Parathyroid adenoma (tissue), 2 donors: Measurements from ENCODE around the gene DOCK4.
"Not testable (repeated sequence)": the region's sequence is repeated elsewhere in the genome, so short reads cannot be mapped to it uniquely, and the experiment has no call there.

Experiments used
- H2AFZ ChIP-seq: fragments of 300-600 bp; sonication (generic); one replicate; pipeline ENCODE4 v1.7.0; 2017; ENCODE audit warnings: antibody characterized with exemption, mild to moderate bottlenecking
- H3K27ac ChIP-seq: fragments of 300-600 bp; sonication (generic); one replicate; pipeline ENCODE4 v1.7.0; 2017
- H3K27me3 ChIP-seq: fragments of 300-600 bp; sonication (generic); one replicate; pipeline ENCODE4 v1.7.0; 2017; ENCODE audit warnings: low read length; ENCODE audit not compliant: control insufficient read depth, insufficient read depth
- H3K36me3 ChIP-seq: fragments of 300-600 bp; sonication (generic); one replicate; pipeline ENCODE4 v1.7.0; 2017; ENCODE audit warnings: low read length; ENCODE audit not compliant: control insufficient read depth, insufficient read depth
- H3K4me1 ChIP-seq: fragments of 300-600 bp; sonication (generic); one replicate; pipeline ENCODE4 v1.7.0; 2017; ENCODE audit warnings: control low read depth
- H3K4me2 ChIP-seq: fragments of 300-600 bp; sonication (generic); one replicate; pipeline ENCODE4 v1.7.0; 2017; ENCODE audit warnings: low read length
- H3K4me3 ChIP-seq: fragments of 300-600 bp; sonication (generic); one replicate; pipeline ENCODE4 v1.7.0; 2017; ENCODE audit warnings: low read depth, low read length
- H3K79me2 ChIP-seq: fragments of 300-600 bp; sonication (generic); one replicate; pipeline ENCODE4 v1.7.0; 2017; ENCODE audit warnings: control low read depth
- H3K9ac ChIP-seq: fragments of 300-600 bp; sonication (generic); one replicate; pipeline ENCODE4 v1.7.0; 2017; ENCODE audit warnings: mild to moderate bottlenecking
- H3K9me3 ChIP-seq: fragments of 300-600 bp; sonication (generic); one replicate; pipeline ENCODE4 v1.7.0; 2017; ENCODE audit warnings: low read length; ENCODE audit not compliant: control insufficient read depth
- TF ChIP-seq, protein P1 (sequence below): fragments of 300-600 bp; sonication (generic); IDR thresholded peaks from one replicate; pipeline ENCODE4 v1.7.0; 2017; ENCODE audit warnings: antibody characterized with exemption, mild to moderate bottlenecking
- donor health status: primary hyperparathyroidism.

DOCK4 gene

DNA sequence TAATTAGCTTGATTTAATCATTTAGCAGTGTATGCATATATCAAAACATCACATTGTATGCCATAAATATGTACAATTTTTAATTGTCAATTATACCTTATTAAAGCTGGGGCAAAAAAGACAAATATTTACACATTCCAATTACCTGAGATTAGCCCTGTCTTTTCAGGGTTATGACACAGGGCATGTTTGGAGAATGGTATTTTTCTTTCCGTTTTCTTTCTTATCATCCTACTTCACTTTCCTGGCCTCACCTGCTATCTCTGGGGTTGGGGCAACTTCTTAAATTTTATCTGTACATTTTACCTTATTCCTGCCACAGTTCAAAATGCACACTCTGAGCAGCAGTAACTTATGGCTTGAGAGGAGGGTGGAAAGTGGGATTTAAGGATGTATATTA is 285.9 kb downstream of the DOCK4 start:
- Histone ChIP-seq H3K79me2 (no peaks in the 10 kb centered on the region), H3K27me3 (no peaks in the 10 kb centered on the region), H2AFZ (no peak overlapping the region), H3K4me3 (no peak overlapping the region), H3K9me3 (no peaks in the 10 kb centered on the region), H3K27ac (no peak overlapping the region), H3K9ac (no peak overlapping the region), H3K4me2 (no peak overlapping the region), H3K4me1 (no peaks in the 10 kb centered on the region), H3K36me3 (no peaks in the 10 kb centered on the region)
- TF ChIP-seq, protein P1, sequence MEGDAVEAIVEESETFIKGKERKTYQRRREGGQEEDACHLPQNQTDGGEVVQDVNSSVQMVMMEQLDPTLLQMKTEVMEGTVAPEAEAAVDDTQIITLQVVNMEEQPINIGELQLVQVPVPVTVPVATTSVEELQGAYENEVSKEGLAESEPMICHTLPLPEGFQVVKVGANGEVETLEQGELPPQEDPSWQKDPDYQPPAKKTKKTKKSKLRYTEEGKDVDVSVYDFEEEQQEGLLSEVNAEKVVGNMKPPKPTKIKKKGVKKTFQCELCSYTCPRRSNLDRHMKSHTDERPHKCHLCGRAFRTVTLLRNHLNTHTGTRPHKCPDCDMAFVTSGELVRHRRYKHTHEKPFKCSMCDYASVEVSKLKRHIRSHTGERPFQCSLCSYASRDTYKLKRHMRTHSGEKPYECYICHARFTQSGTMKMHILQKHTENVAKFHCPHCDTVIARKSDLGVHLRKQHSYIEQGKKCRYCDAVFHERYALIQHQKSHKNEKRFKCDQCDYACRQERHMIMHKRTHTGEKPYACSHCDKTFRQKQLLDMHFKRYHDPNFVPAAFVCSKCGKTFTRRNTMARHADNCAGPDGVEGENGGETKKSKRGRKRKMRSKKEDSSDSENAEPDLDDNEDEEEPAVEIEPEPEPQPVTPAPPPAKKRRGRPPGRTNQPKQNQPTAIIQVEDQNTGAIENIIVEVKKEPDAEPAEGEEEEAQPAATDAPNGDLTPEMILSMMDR = no peak

DNA sequence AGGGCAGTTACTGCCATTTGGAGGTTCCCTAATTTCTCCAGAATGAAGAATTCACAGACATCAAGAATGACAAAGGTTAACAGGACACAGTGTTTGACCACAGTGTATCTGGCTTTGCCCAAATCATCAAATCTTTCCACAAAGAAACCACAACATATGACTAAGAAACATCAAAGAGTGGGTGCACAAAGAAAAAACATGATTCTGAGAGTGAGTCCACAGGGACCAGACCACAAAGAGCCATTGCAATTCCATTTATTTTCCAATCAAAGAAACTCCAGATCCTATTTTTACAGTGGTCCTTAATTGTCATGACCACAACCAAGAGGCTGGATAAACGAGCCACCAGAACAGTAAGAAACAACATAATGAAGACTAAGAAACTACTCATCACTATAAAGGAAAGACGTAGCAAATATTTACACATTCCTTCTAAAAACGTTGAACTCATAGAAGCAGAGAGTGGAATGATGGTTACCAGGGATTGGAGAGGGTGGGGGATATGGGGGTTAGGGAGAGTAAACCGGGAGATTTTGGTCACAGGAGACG is 286.5 kb downstream of the DOCK4 start:
- TF ChIP-seq, protein P1 = no peak
- no peak overlapping the region for H3K27ac ChIP-seq

DNA sequence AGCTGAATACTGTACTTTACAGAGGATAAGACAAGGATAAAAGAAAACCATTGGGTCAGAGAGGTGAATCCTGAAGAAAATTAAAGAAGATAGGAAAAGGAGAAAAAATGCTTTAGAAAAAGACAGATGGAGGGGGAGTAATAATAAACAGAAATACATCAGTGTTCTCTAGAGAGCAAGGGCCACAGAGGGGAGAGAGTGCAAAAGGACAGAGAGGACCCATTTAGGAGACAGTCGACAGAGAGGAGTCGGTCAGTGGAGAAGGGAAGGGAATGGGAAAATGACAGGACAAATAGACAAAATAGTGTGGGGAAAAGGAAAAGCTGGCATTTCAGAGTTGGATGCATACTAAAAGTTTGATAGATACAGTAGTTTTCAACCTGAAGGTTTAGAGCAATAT is 287.0 kb downstream of the DOCK4 start:
- Histone ChIP-seq H3K9ac (no peak overlapping the region), H3K27me3 (no peaks in the 10 kb centered on the region), H3K27ac (no peak overlapping the region), H3K79me2 (no peaks in the 10 kb centered on the region), H3K4me1 (no peaks in the 10 kb centered on the region), H3K9me3 (no peaks in the 10 kb centered on the region), H3K4me2 (no peak overlapping the region), H3K4me3 (no peak overlapping the region), H3K36me3 (no peaks in the 10 kb centered on the region), H2AFZ (no peak overlapping the region)
- TF ChIP-seq, protein P1 = no peak

More for the DNA sequence above, 286.5 kb downstream of the DOCK4 start:
- Histone ChIP-seq H3K9me3 (no peaks in the 10 kb centered on the region), H3K79me2 (no peaks in the 10 kb centered on the region), H2AFZ (no peak overlapping the region), H3K4me2 (no peak overlapping the region), H3K4me1 (no peaks in the 10 kb centered on the region), H3K27me3 (no peaks in the 10 kb centered on the region), H3K4me3 (no peak overlapping the region), H3K9ac (no peak overlapping the region), H3K36me3 (no peaks in the 10 kb centered on the region)

DNA sequence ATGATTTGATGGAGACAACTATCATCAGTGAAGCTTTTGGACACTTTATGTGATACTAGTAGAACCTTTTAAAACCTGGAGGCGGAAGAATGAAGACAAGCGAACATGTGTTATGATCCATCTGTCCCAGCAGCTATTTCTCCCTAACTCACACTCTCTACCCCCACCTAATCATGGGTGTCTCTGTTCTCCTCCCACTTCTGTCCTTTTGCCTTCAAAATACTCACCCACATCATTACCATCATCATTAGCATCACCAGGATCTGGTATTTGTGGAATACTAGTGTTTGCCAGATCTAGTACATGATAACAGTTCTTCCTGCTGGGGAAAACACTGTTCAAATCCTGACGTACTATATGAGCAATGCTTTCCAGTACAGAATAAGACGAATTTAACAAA is 287.7 kb downstream of the DOCK4 start:
- no peak overlapping the region for H3K4me2 ChIP-seq
- H3K27ac ChIP-seq = no peak overlapping the region
- TF ChIP-seq, protein P1 = no peak
- no peaks in the 10 kb centered on the region for H3K4me1 ChIP-seq
- no peak overlapping the region for H3K4me3 ChIP-seq
- no peaks in the 10 kb centered on the region for H3K27me3 ChIP-seq
- H3K36me3 ChIP-seq = no peaks in the 10 kb centered on the region
- H3K9ac ChIP-seq = no peak overlapping the region
- no peak overlapping the region for H2AFZ ChIP-seq
- H3K9me3 ChIP-seq = no peaks in the 10 kb centered on the region
- H3K79me2 ChIP-seq = no peaks in the 10 kb centered on the region

DNA sequence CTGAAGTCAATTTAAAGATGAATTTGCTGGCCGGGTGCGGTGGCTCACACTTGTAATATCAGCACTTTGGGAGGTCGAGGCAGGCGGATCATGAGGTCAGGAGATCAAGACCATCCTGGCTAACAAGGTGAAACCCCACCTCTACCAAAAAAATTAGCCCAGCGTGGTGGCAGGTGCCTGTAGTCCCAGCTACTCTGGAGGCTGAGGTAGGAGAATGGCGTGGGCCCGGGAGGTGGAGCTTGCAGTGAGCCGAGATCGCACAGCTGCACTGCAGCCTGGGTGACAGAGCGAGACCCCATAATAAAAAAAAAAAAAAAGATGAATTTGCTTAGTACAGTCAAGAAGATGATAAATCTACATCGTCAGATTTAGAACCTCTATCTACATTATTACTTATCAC is 288.8 kb downstream of the DOCK4 start:
- H3K36me3 ChIP-seq, H3K27ac ChIP-seq, H3K4me3 ChIP-seq, H3K9ac ChIP-seq, H3K4me1 ChIP-seq, H3K27me3 ChIP-seq, H3K9me3 ChIP-seq, H3K4me2 ChIP-seq, H3K79me2 ChIP-seq, H2AFZ ChIP-seq: not testable (repeated sequence)
